Middle frontal gyrus (tissue), 1 donor: ENCODE measurements around the gene SERPINB6.
"Not testable (repeated sequence)": the region's sequence is repeated elsewhere in the genome, so short reads cannot be mapped to it uniquely, and the experiment has no call there.

ENCODE experiments used
- DNase-seq: peaks from one replicate; pipeline ENCODE4 v3.0.0-alpha.2; 2015; ENCODE audit warnings: low spot score; ENCODE audit errors: extremely low spot score

SERPINB6 gene

DNA sequence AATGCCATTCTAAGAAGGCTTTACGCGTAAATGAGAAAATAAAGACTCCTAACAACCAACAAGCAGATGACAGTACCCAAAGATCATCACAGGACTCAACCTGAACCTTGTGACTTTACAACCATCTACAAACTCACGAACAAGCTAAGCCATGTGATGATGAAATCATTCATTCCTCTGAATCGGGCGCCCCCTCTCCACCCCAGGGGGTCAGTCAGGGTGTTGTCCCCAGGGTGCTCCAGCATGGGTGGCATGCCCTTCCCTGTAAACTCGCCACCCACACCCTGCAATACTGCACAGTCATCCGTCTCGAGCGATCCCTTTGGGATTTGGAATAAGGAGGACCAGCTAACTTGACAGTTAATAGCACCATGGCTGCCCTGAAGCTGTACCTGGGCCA lies 12.6 kb downstream of the SERPINB6 start:
- DNase-seq: no peak

DNA sequence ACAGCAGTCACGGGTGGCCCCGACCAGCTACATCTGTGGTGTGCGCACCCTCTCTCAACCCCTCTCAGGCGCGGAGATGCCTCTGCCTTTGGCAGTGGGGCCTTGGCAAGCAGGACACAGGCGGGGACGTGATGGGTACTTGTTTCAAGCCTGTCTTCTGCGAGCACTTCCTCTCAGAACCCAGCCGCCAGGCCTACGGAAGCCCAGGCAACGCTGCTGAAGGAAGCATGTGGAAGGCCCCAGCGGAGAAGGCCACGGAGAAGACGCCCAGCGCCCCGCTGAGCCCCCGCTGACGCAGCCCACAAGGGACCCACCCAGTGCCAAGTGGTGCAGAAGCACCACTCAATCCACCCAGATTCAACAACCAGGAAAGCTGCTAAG lies 13.0 kb downstream of the SERPINB6 start:
- DNase-seq: no peak

GRCh38 chr6:2957696-2958330 lies 13.6 kb downstream of the SERPINB6 start:
- no peak for DNase-seq

DNA sequence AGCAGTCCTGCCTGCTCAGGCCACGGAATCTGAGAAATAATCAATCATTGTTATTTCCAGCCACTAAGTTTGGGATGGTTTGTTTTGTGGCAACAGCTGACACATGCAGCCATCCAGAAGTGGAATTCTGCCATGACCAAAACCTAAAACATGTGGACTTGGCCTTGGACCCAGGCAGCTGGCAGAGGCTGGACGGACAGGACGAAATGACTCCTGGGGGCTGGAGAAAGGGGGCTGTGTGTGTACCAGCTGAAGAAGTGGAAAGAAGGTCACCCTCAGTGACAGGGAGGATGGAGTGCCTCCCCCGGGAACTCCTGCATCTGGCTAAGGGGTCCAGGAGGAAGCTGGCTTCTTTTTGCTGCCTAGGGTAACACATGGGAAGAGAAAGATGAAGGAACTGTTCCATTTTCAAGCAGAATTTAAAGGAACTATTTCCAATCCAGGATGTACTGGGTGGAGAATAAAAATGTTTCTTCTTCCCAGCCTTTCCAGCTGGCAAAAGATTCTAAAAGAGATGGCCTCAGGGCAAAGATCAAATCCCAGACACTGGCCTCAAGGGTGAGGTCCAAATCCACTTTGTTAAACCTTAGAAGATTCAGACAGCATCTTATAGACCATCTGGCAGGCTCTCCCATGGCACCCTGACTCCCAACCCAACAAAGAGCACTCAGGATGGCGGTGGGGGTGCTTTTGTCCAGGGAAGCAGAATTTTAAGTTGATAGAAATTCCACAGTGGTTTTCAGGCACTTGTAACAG lies 14.3 kb downstream of the SERPINB6 start:
- DNase-seq: no peak

DNA sequence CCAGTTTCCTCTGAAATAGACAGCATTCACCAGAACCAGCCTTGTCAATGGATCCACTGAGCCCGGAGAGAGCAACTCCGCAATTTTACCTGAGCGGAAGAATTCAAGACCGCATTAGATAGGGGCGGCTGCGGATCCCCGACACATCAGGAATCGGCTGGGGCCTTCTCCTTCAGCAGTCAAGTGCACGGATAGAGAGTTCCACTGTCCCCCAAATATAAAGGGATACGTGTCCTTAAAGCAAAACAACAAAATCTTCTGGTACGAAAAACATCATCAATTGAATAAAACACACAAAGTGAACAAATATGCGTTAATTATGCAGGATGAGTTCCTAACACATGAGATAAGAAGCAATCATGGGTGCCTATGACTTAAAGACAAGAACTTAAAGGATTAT lies 18.3 kb downstream of the SERPINB6 start:
- no peak for DNase-seq

- no peak for DNase-seq
These were observed 18.7 kb downstream of the SERPINB6 start for GRCh38 chr6:2952557-2953095.

GRCh38 chr6:2951728-2952127 lies 19.6 kb downstream of the SERPINB6 start:
- no peak for DNase-seq

- no peak for DNase-seq
These were observed 20.7 kb downstream of the SERPINB6 start for GRCh38 chr6:2950713-2951112.

DNA sequence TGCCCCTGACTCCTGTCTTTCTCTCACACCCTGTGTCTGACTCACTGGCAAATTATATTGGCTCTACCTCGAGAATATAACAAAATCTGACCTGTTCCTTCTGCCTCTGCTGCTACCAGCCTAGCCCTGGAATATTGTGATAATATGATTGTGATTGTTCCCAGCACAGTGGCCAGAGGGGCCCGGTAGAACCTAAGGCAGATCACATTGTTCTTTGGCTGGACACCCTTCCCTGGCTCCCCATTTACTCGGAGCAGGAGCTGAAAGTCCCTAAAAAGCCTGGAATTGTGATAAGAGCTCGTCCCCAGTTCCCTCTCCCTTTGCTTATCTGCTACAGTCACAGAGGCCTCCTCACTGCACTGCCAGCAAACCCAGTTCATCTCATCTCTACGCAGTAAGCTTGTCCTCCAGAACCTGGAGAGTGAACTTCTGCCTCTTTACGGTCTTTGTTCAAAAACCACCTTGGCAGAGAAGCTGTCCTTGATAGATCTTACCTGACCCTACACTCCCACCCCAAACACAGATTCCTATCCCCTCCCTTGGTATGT lies 21.8 kb downstream of the SERPINB6 start:
- no peak for DNase-seq

DNA sequence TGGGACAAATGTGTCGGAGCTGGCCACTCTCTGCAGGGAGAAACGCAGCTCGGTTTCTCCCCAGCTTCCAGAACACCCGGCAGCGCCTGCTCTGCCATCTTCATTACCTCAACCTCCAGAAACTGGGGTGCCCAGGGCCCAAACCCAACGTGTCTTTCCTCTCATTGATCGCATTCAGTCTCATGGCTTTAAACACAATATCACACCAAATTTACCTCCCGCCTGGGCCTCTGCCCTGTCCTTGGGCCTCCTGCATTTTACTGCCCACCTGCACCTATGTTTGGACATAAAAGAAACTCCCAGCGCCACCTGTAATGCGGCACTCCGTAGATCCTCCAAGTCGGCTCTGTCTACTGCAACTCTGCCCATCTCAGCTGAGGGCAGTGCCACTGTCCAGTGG lies 22.2 kb downstream of the SERPINB6 start:
- no peak for DNase-seq

- DNase-seq: no peak
These were observed 22.9 kb downstream of the SERPINB6 start for GRCh38 chr6:2948228-2949025.

DNA sequence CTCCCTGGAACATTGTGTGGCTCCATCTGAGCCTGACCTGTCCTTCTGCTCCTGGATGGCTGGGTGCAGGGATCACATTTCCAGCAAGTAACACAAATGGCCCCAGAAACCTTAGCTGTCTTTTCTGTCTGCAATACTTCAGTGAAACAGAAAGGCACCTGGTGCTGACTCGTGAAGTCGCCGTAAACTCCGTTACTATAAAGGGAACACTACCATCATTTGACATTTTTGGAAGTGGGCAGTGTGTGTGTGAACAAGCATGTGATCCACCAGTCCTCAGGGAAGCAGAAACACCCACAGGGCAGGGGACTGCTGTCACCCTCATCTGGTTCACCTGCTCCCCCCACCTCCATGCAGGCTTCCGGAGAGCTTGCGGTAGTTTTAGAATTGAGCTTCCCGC lies 23.9 kb downstream of the SERPINB6 start:
- DNase-seq: no peak

- DNase-seq: no peak
These were observed 26.3 kb downstream of the SERPINB6 start for GRCh38 chr6:2945153-2945452.

DNA sequence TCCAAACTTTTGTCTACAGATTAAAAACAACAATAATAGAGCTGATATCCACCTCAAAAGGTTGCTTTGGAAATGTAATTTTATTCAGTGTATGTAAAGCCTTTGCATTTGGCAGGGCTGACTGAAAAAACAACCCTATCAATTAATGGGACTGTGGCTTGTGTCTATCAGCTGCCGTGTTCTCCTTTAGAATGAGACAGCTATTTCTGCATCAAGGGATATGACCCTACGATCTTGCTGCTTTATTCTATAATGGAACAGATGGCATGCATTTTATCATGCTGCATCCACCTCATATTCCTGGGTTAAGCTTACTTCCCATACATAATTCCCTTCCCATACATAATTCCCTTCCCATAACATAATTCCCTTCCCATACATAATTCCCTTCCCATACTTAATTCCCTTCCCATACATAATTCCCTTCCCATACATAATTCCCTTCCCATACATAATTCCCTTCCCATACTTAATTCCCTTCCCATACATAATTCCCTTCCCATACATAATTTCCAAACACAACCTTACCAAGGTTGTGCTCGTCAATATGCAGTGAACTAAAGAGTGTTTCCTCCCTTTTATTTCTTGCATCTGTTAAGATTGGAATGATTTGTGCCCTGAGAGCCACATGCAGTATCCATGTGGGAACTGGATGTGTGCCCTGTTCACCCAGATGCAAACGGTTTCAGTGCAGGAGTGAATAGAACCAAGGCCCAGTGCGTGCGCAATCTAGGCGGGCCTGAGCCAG lies 26.8 kb downstream of the SERPINB6 start:
- no peak for DNase-seq

DNA sequence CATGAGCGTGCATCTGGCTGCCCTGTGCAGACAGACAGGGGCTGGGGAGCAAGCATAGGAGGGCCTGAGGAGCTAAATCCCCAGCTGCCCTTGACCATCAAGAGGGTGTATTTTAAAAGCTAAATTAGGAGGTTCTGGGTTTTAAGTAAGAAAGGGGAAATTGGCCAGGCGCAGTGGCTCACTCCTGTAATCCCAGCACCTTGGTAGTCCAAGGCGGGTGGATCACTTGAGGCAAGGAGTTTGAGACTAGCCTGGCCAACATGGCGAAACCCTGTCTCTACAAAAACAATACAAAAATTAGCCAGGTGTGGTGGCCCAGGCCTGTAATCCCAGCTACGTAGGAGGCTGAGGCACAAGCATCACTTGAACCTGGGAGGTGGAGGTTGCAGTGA lies 27.8 kb downstream of the SERPINB6 start:
- no peak for DNase-seq

DNA sequence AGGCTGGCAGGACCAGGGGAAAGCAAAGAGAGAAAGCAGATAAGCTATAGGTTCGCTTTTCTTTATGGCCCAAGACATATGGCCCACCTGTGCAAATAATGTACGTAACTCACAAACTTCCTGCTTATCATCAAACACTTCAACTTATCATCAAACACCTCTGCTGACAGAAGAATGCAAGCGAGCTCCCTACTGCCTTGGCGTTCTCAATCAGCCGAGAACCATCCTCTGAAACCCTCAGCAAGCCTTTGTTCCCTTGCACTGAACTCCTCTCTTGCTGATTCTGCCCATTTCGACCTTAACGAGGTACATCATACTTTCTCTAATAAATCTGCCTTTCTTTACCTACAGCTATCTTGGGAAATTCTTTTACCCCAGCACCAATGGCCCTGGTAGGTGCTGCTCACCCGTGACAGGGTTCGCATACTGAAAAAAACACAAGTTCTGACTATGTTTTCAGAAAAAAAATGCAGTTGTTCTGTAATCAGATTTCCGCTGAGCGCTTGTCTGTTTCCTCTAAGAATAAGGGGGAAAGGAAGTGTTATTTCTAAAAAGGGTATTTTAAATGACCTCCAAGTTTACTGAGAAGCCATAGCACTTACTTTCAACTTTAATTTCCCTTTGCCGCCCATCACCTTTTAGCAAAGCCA lies 28.3 kb downstream of the SERPINB6 start:
- no peak for DNase-seq

GRCh38 chr6:2942116-2942515 lies 29.3 kb downstream of the SERPINB6 start:
- DNase-seq: not testable (repeated sequence)

DNA sequence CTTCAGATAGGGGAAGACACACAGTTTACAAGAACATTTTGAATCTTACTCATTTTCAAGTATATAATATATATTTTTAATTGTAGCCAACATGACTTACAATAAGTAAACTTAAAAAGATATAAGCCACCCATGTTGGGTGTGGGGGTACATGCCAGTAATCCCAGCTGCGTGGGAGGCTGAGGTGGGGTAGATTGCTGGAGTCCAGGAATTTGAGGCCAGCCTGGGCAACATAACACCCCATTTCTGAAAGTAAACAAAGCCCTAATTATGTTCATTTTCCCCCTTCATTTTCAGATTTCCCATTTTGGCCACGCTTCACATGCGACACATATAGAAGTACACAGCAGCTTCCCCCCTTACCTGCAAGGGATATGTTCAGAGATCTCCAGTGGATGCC lies 30.5 kb downstream of the SERPINB6 start:
- DNase-seq: no peak

GRCh38 chr6:2940010-2940850 lies 31.1 kb downstream of the SERPINB6 start:
- DNase-seq: no peak
